ENCODE measurements around the gene IFNA6.

- TF ChIP-seq TAF1 (IDR thresholded peaks at IDR 0.05; ENCODE audit: low read depth, low read length) = no peak
- no peak for TF ChIP-seq POLR2A (IDR thresholded peaks at IDR 0.05; ENCODE audit: low read depth, low read length)
- TF ChIP-seq SPI1 (IDR thresholded peaks at IDR 0.05; ENCODE audit: low read depth, low read length) = no peak
- no peak for TF ChIP-seq POU2F2 (IDR thresholded peaks at IDR 0.05; ENCODE audit: low read depth, low read length)
Measured at GRCh38 chr9:21316032-21316842, 34.5 kb downstream of the IFNA6 start.

All from GM12891 (cell line).